ENCODE results near the gene TBC1D14.
"Not testable (repeated sequence)": the region's sequence is repeated elsewhere in the genome, so short reads cannot be mapped to it uniquely, and the experiment has no call there.

The TBC1D14 gene

GRCh38 chr4:6885953-6886557, 23.6 kb upstream of the TBC1D14 start:
- Mint-ChIP-seq H3K27me3 (ENCODE audit: low read depth) (no peaks in the 10 kb centered on the region), H3K27ac (no peak overlapping the region), H3K9me3 (peaks cover 10% of the 10 kb centered on the region), H3K4me3 (no peak overlapping the region), H3K36me3 (ENCODE audit: low read depth) (peaks cover 25% of the 10 kb centered on the region), H3K4me1 (ENCODE audit: low read depth) (peaks cover 6% of the 10 kb centered on the region)

DNA sequence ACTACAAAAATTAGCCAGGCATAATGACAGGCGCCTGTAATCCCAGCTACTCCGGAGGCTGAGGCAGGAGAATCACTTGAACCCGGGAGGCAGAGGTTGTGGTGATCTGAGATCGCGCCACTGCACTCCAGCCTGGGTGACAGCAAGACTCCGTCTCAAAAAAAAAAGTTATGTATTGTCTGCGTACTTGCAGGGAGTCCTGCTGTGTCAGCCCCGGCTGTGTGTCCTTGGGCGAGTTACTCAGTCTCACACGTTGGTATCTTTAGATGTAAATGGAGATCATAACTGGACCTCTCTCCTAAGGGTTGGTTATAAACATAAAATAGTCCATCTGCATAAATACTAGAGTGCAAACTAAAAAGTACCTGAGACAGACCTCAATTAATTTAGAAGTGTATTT, 22.7 kb upstream of the TBC1D14 start:
- H3K27me3 Mint-ChIP-seq (ENCODE audit: low read depth), result no peaks in the 10 kb centered on the region
- no peak overlapping the region for H3K4me3 Mint-ChIP-seq
- peaks cover 11% of the 10 kb centered on the region for H3K4me1 Mint-ChIP-seq (ENCODE audit: low read depth)

DNA sequence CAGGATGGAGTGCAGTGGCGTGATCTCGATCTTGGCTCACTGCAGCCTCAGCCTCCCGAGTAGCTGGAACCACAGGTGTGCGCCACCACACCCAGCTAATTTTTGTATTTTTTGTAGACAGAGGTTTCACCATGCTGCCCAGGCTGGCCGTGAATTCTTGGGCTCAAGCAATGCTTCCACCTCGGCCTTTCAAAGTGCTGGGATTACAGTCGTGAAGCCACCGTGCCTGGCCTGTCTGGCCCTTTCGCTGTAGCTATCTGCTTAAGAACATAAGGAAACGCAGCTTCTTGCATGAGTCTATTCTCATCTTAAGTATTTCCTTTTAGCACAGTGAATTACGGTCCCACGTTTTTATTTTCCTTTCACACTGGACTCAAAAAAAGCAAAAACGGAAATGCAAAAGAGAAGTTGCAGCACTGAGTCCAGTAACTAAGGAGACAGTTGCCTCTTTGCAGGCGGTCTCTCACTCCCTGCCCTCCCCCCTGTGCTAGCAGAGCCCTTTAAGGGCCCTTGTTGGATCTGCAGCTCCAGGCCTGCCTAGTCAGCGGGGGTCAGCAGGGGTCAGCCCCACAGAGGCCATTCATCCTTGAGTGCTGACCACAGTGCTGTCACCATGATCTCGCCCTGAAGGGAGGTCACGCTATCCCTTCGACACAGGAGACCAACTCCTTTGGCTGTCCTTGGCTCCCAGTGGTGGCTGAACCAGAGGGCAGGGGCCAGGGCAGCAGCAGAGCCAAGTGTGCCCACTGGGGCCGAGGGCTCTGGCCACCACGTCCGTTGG, 21.8 kb upstream of the TBC1D14 start:
- peaks cover 10% of the 10 kb centered on the region for H3K9me3 Mint-ChIP-seq
- no peaks in the 10 kb centered on the region for H3K27me3 Mint-ChIP-seq (ENCODE audit: low read depth)
- no peak overlapping the region for H3K4me3 Mint-ChIP-seq
- peaks cover 19% of the 10 kb centered on the region for H3K4me1 Mint-ChIP-seq (ENCODE audit: low read depth)
- H3K27ac Mint-ChIP-seq, result no peak overlapping the region
- H3K36me3 Mint-ChIP-seq (ENCODE audit: low read depth), result peaks cover 14% of the 10 kb centered on the region

More for the DNA sequence above, 22.7 kb upstream of the TBC1D14 start:
- peaks cover 18% of the 10 kb centered on the region for H3K36me3 Mint-ChIP-seq (ENCODE audit: low read depth)
- no peak overlapping the region for H3K27ac Mint-ChIP-seq
- peaks cover 10% of the 10 kb centered on the region for H3K9me3 Mint-ChIP-seq

DNA sequence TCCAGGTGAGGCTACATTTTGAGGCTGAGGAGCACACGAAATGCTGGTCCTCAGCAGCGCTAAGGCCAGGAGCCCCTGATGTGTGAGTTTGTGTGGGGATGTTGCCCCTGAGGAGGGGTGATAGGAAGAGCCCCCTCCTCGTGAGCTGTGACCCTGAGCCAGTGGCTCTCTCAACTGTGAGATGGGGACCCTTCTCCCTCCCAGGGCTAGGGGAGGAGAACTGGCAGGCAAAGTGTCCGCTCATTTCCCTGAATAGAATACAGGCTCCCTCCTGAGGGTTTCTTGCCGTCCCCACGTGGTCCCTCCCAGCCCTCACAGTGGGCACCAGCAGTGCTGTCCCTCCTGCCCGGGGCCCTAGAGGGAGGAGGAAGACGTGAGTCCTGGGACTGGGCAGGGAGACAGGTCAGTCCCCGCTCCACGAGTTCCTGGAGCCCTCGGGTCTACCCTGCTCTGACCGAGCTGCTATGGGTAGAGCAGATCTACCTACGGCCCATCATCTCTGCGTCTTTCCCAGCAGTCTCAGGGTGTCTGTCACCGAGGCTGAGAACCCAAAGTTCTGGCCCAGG, 21.0 kb upstream of the TBC1D14 start:
- no peak overlapping the region for H3K4me3 Mint-ChIP-seq
- H3K9me3 Mint-ChIP-seq, result peaks cover 10% of the 10 kb centered on the region
- no peak overlapping the region for H3K27ac Mint-ChIP-seq
- no peaks in the 10 kb centered on the region for H3K27me3 Mint-ChIP-seq (ENCODE audit: low read depth)
- peaks cover 27% of the 10 kb centered on the region for H3K4me1 Mint-ChIP-seq (ENCODE audit: low read depth)
- H3K36me3 Mint-ChIP-seq (ENCODE audit: low read depth), result peaks cover 14% of the 10 kb centered on the region

- peaks cover 17% of the 10 kb centered on the region for H3K36me3 Mint-ChIP-seq (ENCODE audit: low read depth)
- H3K27me3 Mint-ChIP-seq (ENCODE audit: low read depth), result no peaks in the 10 kb centered on the region
Measured at GRCh38 chr4:6889101-6889735, 20.4 kb upstream of the TBC1D14 start.

GRCh38 chr4:6889736-6890324, 19.8 kb upstream of the TBC1D14 start:
- peaks cover 33% of the 10 kb centered on the region for H3K4me1 Mint-ChIP-seq (ENCODE audit: low read depth)
- no peaks in the 10 kb centered on the region for H3K27me3 Mint-ChIP-seq (ENCODE audit: low read depth)
- H3K4me3 Mint-ChIP-seq, result no peak overlapping the region
- H3K36me3 Mint-ChIP-seq (ENCODE audit: low read depth), result peaks cover 17% of the 10 kb centered on the region
- H3K27ac Mint-ChIP-seq, result peak overlapping the region; percentile 45
- H3K9me3 Mint-ChIP-seq, result peaks cover 10% of the 10 kb centered on the region

More at GRCh38 chr4:6889101-6889735, 20.4 kb upstream of the TBC1D14 start:
- peaks cover 10% of the 10 kb centered on the region for H3K9me3 Mint-ChIP-seq
- H3K27ac Mint-ChIP-seq, result no peak overlapping the region
- H3K4me1 Mint-ChIP-seq (ENCODE audit: low read depth), result peaks cover 33% of the 10 kb centered on the region
- no peak overlapping the region for H3K4me3 Mint-ChIP-seq

- H3K27me3 Mint-ChIP-seq (ENCODE audit: low read depth), result no peaks in the 10 kb centered on the region
- peaks cover 16% of the 10 kb centered on the region for H3K36me3 Mint-ChIP-seq (ENCODE audit: low read depth)
- H3K4me3 Mint-ChIP-seq, result no peak overlapping the region
- peaks cover 10% of the 10 kb centered on the region for H3K9me3 Mint-ChIP-seq
- peak overlapping the region; percentile 45 for H3K27ac Mint-ChIP-seq
- H3K4me1 Mint-ChIP-seq (ENCODE audit: low read depth), result peaks cover 32% of the 10 kb centered on the region
Measured at GRCh38 chr4:6890358-6890757, 19.3 kb upstream of the TBC1D14 start.

DNA sequence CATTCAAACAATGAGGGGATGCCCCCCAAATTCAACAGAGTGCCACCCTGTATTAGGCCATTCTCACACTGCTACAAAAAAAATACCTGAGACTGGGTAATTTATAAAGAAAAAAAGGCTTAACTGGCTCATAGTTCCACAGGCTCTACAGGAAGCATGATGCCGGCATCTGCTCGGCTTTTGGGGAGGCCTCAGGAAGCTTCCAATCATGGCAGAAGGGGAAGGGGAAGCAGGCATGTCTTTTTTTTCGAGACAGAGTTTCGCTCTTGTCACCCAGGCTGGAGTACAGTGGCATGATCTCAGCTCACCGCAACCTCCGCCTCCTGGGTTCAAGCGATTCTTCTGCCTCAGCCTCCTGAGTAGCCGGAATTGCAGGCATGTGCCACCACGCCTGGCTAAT, 18.7 kb upstream of the TBC1D14 start:
- H3K4me3 Mint-ChIP-seq; H3K27me3 Mint-ChIP-seq (ENCODE audit: low read depth): not testable (repeated sequence)
- peaks cover 11% of the 10 kb centered on the region for H3K9me3 Mint-ChIP-seq
- peaks cover 16% of the 10 kb centered on the region for H3K36me3 Mint-ChIP-seq (ENCODE audit: low read depth)
- H3K4me1 Mint-ChIP-seq (ENCODE audit: low read depth), result peaks cover 31% of the 10 kb centered on the region
- peak overlapping the region; percentile 63 for H3K27ac Mint-ChIP-seq

DNA sequence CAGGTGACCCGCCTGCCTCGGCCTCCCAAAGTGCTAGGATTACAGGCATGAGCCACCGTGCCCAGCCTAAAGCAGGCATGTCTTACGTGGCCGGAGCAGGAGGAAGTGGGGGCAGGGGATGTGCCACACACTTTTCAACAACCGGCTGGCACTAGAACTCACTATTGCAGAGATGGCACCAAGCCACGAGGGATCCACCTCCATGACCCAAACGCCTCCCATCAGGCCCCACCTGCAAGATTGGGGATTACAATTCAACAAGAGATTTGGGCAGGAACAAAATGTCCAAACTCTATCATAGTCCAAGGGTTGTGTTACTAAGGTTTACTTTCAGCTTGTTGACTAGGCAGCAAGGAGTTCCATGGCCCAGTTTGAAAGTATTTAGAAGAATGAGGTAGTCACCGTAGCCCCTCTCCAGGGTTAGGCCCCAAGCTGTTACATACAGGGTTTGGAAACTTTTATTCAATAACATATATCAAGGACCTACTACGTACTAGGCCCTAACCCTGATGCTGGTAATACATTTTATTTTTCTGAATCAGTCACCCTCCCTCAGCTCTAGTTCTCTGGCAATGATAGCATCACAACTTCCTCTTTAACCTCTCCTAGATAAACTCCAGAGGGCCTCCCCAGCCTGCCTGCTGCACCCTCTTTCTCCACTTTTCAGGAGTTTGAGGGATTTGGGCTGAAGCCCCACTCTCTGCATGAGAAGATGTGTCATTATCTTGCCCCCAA, 18.0 kb upstream of the TBC1D14 start:
- H3K27ac Mint-ChIP-seq, result peak overlapping the region; percentile 94
- H3K36me3 Mint-ChIP-seq (ENCODE audit: low read depth), result peaks cover 17% of the 10 kb centered on the region
- H3K4me3 Mint-ChIP-seq, result peak overlapping the region; percentile 67
- peaks cover 17% of the 10 kb centered on the region for H3K9me3 Mint-ChIP-seq
- no peaks in the 10 kb centered on the region for H3K27me3 Mint-ChIP-seq (ENCODE audit: low read depth)
- H3K4me1 Mint-ChIP-seq (ENCODE audit: low read depth), result peaks cover 32% of the 10 kb centered on the region

GRCh38 chr4:6892190-6892908, 17.3 kb upstream of the TBC1D14 start:
- Mint-ChIP-seq H3K27me3 (ENCODE audit: low read depth) (no peaks in the 10 kb centered on the region), H3K27ac (peak overlapping the region; percentile 94), H3K9me3 (peaks cover 20% of the 10 kb centered on the region), H3K4me1 (ENCODE audit: low read depth) (peaks cover 31% of the 10 kb centered on the region), H3K36me3 (ENCODE audit: low read depth) (peaks cover 20% of the 10 kb centered on the region), H3K4me3 (peak overlapping the region; percentile 67)

GRCh38 chr4:6892909-6893202, 16.8 kb upstream of the TBC1D14 start:
- H3K4me3 Mint-ChIP-seq, result no peak overlapping the region
- peaks cover 21% of the 10 kb centered on the region for H3K36me3 Mint-ChIP-seq (ENCODE audit: low read depth)
- H3K27me3 Mint-ChIP-seq (ENCODE audit: low read depth), result no peaks in the 10 kb centered on the region
- H3K9me3 Mint-ChIP-seq, result peaks cover 22% of the 10 kb centered on the region
- H3K27ac Mint-ChIP-seq, result peak overlapping the region; percentile 94
- H3K4me1 Mint-ChIP-seq (ENCODE audit: low read depth), result peaks cover 33% of the 10 kb centered on the region

GRCh38 chr4:6893449-6894085, 16.1 kb upstream of the TBC1D14 start:
- H3K27me3 Mint-ChIP-seq (ENCODE audit: low read depth), result no peaks in the 10 kb centered on the region
- peaks cover 33% of the 10 kb centered on the region for H3K4me1 Mint-ChIP-seq (ENCODE audit: low read depth)
- H3K36me3 Mint-ChIP-seq (ENCODE audit: low read depth), result peaks cover 21% of the 10 kb centered on the region
- peak overlapping the region; percentile 4 for H3K4me3 Mint-ChIP-seq
- H3K27ac Mint-ChIP-seq, result peak overlapping the region; percentile 94
- H3K9me3 Mint-ChIP-seq, result peaks cover 22% of the 10 kb centered on the region

GRCh38 chr4:6894086-6894478, 15.5 kb upstream of the TBC1D14 start:
- peaks cover 25% of the 10 kb centered on the region for H3K9me3 Mint-ChIP-seq
- H3K27ac Mint-ChIP-seq, result peak overlapping the region; percentile 94

More at GRCh38 chr4:6894086-6894478, 15.5 kb upstream of the TBC1D14 start:
- peaks cover 23% of the 10 kb centered on the region for H3K36me3 Mint-ChIP-seq (ENCODE audit: low read depth)
- H3K4me1 Mint-ChIP-seq (ENCODE audit: low read depth), result peaks cover 38% of the 10 kb centered on the region
- no peak overlapping the region for H3K4me3 Mint-ChIP-seq
- H3K27me3 Mint-ChIP-seq (ENCODE audit: low read depth), result no peaks in the 10 kb centered on the region
